Calu3 (cell line): ENCODE results near the gene KRTAP5-7. TPM values are rescaled to one million over a fixed set of nuclear protein-coding genes. Genes with fewer than 3 reads are reported as not detected.

ENCODE experiments used
- BruUV-seq: library from RNA; stranded (reverse); fragments of 400-500 nt; replicated peaks from 2 replicates; lab custom pipeline; 2021; lab: Mats Ljungman, UMichigan
- CTCF ChIA-PET: fragments of 300-600 bp; sonication (Branson Sonifier 250); formaldehyde crosslinking; loops from one replicate; lab custom pipeline; 2022; ENCODE audit warnings: antibody characterized with exemption; lab: Charles Lee
- DNase-seq: peaks from one replicate; pipeline ENCODE4 v3.0.0; 2022
- H3K27ac Mint-ChIP-seq: one replicate; pipeline ENCODE4 v1.8.0; 2022; ENCODE audit warnings: mixed read lengths; ENCODE audit not compliant: unreplicated experiment
- H3K27me3 Mint-ChIP-seq: one replicate; pipeline ENCODE4 v1.8.0; 2022; ENCODE audit warnings: mixed read lengths; ENCODE audit not compliant: unreplicated experiment
- H3K36me3 Mint-ChIP-seq: one replicate; pipeline ENCODE4 v1.8.0; 2022; ENCODE audit warnings: mild to moderate bottlenecking, moderate library complexity, mixed read lengths; ENCODE audit not compliant: insufficient read depth, unreplicated experiment
- H3K4me1 Mint-ChIP-seq: one replicate; pipeline ENCODE4 v1.8.0; 2022; ENCODE audit warnings: mild to moderate bottlenecking, low read depth, mixed read lengths; ENCODE audit not compliant: unreplicated experiment
- H3K4me3 Mint-ChIP-seq: one replicate; pipeline ENCODE4 v1.8.0; 2022; ENCODE audit warnings: mild to moderate bottlenecking, low read depth, moderate library complexity, mixed read lengths; ENCODE audit not compliant: unreplicated experiment
- H3K9me3 Mint-ChIP-seq: one replicate; pipeline ENCODE4 v1.8.0; 2022; ENCODE audit warnings: low read depth, mixed read lengths; ENCODE audit not compliant: unreplicated experiment
- intact Hi-C: fragments of 100-400 bp; cut with micrococcal nuclease; formaldehyde crosslinking; loops from one replicate; pipeline ENCODE4 v1.10.0; 2022; ENCODE audit not compliant: unreplicated experiment
- total RNA-seq: library from RNA; stranded (reverse); gene quantifications from 2 replicates; pipeline ENCODE4 v1.2.3, GENCODE V29; 2022
- TF ChIP-seq, protein P1 (sequence below): fragments of 200-600 bp; IDR thresholded peaks from one replicate; pipeline ENCODE4 v1.8.0; 2022; ENCODE audit warnings: antibody characterized with exemption; ENCODE audit not compliant: unreplicated experiment

The KRTAP5-7 gene
- total RNA-seq, 1 experiment from 2014 or later = not detected

- Mint-ChIP-seq H3K27ac (no peak overlapping the region), H3K9me3 (no peaks in the 10 kb centered on the region), H3K4me1 (peaks cover 12% of the 10 kb centered on the region), H3K36me3 (peaks cover 32% of the 10 kb centered on the region), H3K27me3 (no peaks in the 10 kb centered on the region), H3K4me3 (no peak overlapping the region)
- peak; percentile 20 for DNase-seq
- TF ChIP-seq, protein P1, sequence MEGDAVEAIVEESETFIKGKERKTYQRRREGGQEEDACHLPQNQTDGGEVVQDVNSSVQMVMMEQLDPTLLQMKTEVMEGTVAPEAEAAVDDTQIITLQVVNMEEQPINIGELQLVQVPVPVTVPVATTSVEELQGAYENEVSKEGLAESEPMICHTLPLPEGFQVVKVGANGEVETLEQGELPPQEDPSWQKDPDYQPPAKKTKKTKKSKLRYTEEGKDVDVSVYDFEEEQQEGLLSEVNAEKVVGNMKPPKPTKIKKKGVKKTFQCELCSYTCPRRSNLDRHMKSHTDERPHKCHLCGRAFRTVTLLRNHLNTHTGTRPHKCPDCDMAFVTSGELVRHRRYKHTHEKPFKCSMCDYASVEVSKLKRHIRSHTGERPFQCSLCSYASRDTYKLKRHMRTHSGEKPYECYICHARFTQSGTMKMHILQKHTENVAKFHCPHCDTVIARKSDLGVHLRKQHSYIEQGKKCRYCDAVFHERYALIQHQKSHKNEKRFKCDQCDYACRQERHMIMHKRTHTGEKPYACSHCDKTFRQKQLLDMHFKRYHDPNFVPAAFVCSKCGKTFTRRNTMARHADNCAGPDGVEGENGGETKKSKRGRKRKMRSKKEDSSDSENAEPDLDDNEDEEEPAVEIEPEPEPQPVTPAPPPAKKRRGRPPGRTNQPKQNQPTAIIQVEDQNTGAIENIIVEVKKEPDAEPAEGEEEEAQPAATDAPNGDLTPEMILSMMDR = no peak
- intact Hi-C loops = no loop called here
- BruUV-seq = no TSS peak
- CTCF ChIA-PET = no interaction called here
These were observed 37.6 kb upstream of the KRTAP5-7 start for GRCh38 chr11:71489311-71490043.

DNA sequence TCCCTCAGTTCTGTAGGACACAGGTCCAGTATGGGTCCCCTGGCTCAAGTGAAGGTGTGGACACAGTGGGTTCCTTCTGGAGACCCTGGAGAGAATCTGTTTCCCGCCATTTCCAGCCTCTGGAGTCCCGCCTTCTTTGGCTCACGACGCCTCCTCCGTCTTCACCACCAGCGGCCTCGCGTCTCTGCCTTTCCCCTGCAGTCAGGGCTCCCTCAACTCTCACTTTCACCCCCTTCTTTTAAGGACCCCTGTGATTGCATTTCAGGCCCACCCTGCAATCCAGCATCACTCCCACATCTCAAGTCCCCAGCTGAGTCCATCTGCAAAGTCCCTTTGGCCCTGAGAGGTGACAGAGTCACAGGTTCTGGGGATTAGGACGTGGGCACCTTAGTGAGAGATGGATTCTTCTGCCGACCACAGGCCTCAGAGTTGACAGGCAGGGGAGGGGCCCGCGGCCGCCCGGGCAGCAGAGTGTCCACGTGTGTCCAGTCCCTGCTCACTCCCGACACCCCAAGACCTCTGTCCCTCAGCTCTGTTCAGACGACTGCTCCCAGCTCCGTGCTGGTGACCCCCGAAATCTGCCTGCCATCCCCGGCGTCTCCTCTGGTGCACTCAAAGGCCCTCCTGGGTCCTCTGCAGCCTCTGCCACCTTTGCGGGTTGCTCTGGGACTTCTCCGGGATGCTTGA, 36.9 kb upstream of the KRTAP5-7 start:
- DNase-seq = no peak
- no peaks in the 10 kb centered on the region for H3K9me3 Mint-ChIP-seq
- intact Hi-C loops = no loop called here
- H3K4me1 Mint-ChIP-seq = peaks cover 12% of the 10 kb centered on the region
- no peaks in the 10 kb centered on the region for H3K27me3 Mint-ChIP-seq
- H3K4me3 Mint-ChIP-seq = no peak overlapping the region
- H3K36me3 Mint-ChIP-seq = peaks cover 36% of the 10 kb centered on the region
- TF ChIP-seq, protein P1 = no peak
- CTCF ChIA-PET = no interaction called here
- no TSS peak for BruUV-seq
- H3K27ac Mint-ChIP-seq = no peak overlapping the region

DNA sequence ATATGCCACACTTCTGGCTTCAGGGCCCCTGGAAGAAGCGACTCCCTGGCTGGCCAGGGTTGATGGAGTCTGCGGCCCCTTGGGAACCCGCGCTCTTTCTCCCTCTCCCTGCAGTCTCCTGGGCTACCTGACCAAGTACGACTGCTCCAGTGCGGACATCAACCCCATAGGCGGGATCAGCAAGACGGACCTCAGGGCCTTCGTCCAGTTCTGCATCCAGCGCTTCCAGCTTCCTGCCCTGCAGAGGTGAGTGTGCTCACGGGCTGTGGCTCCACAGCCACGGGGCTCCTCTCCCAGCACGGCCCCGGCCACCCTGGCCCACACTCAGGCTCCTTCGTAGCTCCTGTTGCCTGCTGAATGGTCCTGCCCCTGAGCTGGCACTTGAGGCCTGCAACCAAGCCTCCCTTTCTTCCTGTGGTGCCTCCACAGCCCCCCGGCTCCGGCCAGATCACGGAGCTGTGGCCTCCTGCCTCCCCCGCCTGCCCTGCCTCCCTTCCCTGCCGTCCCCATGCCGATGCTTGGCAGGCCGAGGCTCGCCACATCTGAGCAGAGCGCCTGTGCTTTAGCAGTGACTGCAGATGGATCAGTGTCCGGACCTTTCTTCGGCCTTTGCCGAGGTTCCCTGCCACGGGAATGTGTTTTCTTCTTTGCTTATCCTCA, 36.2 kb upstream of the KRTAP5-7 start:
- no TSS peak for BruUV-seq
- no peak overlapping the region for H3K4me3 Mint-ChIP-seq
- no peak overlapping the region for H3K27ac Mint-ChIP-seq
- CTCF ChIA-PET = no interaction called here
- H3K36me3 Mint-ChIP-seq = peaks cover 42% of the 10 kb centered on the region
- DNase-seq = no peak
- H3K4me1 Mint-ChIP-seq = peaks cover 12% of the 10 kb centered on the region
- TF ChIP-seq, protein P1 = no peak
- intact Hi-C loops = no loop called here
- H3K9me3 Mint-ChIP-seq = no peaks in the 10 kb centered on the region
- H3K27me3 Mint-ChIP-seq = no peaks in the 10 kb centered on the region

GRCh38 chr11:71491531-71491930, 35.5 kb upstream of the KRTAP5-7 start:
- Mint-ChIP-seq H3K4me1 (peaks cover 12% of the 10 kb centered on the region), H3K27ac (no peak overlapping the region), H3K9me3 (no peaks in the 10 kb centered on the region), H3K36me3 (peaks cover 36% of the 10 kb centered on the region), H3K27me3 (no peaks in the 10 kb centered on the region), H3K4me3 (no peak overlapping the region)
- DNase-seq = no peak
- intact Hi-C loops = no loop called here
- TF ChIP-seq, protein P1 = no peak
- BruUV-seq = no TSS peak
- CTCF ChIA-PET = no interaction called here
